ENCODE data around the gene PTGR3.
A peak's percentile ranks its signal among the peaks of the same experiment; 100 is the strongest.
"Not testable (repeated sequence)": the region's sequence is repeated elsewhere in the genome, so short reads cannot be mapped to it uniquely, and the experiment has no call there.

Gene PTGR3

GRCh38 chr18:75202696-75203365 is 6.1 kb downstream of the PTGR3 start:
- no peak for DNase-seq (ENCODE audit: low spot score)

GRCh38 chr18:75201282-75202270 is 7.4 kb downstream of the PTGR3 start:
- DNase-seq (ENCODE audit: low spot score): no peak

- DNase-seq (ENCODE audit: low spot score): no peak
Observed at GRCh38 chr18:75200605-75201280, 8.2 kb downstream of the PTGR3 start.

GRCh38 chr18:75200071-75200470 is 8.9 kb downstream of the PTGR3 start:
- no peak for DNase-seq (ENCODE audit: low spot score)

- no peak for DNase-seq (ENCODE audit: low spot score)
Observed at GRCh38 chr18:75199327-75199726, 9.6 kb downstream of the PTGR3 start.

GRCh38 chr18:75198036-75198435 is 10.9 kb downstream of the PTGR3 start:
- DNase-seq (ENCODE audit: low spot score): no peak

GRCh38 chr18:75192899-75193298 is 16.0 kb downstream of the PTGR3 start:
- no peak for DNase-seq (ENCODE audit: low spot score)

GRCh38 chr18:75189696-75190095 is 19.2 kb downstream of the PTGR3 start:
- no peak for DNase-seq (ENCODE audit: low spot score)

GRCh38 chr18:75187702-75188101 is 21.2 kb downstream of the PTGR3 start:
- not testable (repeated sequence) for DNase-seq (ENCODE audit: low spot score)

- no peak for DNase-seq (ENCODE audit: low spot score)
Observed at GRCh38 chr18:75185460-75185859, 23.5 kb downstream of the PTGR3 start.

GRCh38 chr18:75183973-75184493 is 24.9 kb downstream of the PTGR3 start:
- DNase-seq (ENCODE audit: low spot score): no peak

GRCh38 chr18:75183524-75183923 is 25.4 kb downstream of the PTGR3 start:
- no peak for DNase-seq (ENCODE audit: low spot score)

GRCh38 chr18:75179819-75180600 is 28.9 kb downstream of the PTGR3 start:
- no peak for DNase-seq (ENCODE audit: low spot score)

- DNase-seq (ENCODE audit: low spot score): no peak
Observed at GRCh38 chr18:75178376-75178775, 30.6 kb downstream of the PTGR3 start.

- DNase-seq (ENCODE audit: low spot score): no peak
Observed at GRCh38 chr18:75176849-75177248, 32.1 kb downstream of the PTGR3 start.

- no peak for DNase-seq (ENCODE audit: low spot score)
Observed at GRCh38 chr18:75173738-75174137, 35.2 kb downstream of the PTGR3 start.

GRCh38 chr18:75173125-75173432 is 35.9 kb downstream of the PTGR3 start:
- DNase-seq (ENCODE audit: low spot score): peak; percentile 4

GRCh38 chr18:75172299-75173124 is 36.4 kb downstream of the PTGR3 start:
- DNase-seq (ENCODE audit: low spot score): no peak

- no peak for DNase-seq (ENCODE audit: low spot score)
Observed at GRCh38 chr18:75170916-75171315, 38.0 kb downstream of the PTGR3 start.

GRCh38 chr18:75170022-75170789 is 38.7 kb downstream of the PTGR3 start:
- DNase-seq (ENCODE audit: low spot score): no peak
